Brain pericyte (primary cell): ENCODE measurements around the gene EIF4A3.
"Not testable (repeated sequence)": the region's sequence is repeated elsewhere in the genome, so short reads cannot be mapped to it uniquely, and the experiment has no call there.

Source experiments
- DNase-seq: peaks from one replicate; pipeline ENCODE4 v3.0.0-alpha.2; 2012; ENCODE audit warnings: low read depth, low spot score

EIF4A3 gene

DNA sequence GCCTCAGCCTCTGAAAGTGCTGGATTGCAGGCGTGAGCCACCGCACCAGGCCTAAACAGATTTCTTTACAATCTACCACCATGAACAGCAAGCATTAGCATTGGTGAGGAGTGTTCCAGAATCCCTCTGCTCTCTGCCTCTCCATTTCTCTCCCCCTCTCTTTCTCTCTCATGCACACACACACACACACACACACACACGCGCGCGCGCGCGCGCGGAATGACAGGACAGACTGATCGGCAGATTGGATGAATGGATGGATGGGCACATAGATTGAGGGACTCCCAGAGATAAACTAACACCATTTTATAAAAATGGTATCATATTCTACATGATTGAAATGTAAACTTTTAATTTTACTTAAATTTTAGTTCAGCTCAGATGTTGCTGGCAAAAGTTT, 26.2 kb upstream of the EIF4A3 start:
- DNase-seq, result no peak

- DNase-seq, result no peak
These were observed 24.8 kb upstream of the EIF4A3 start for GRCh38 chr17:80171681-80172080.

- no peak for DNase-seq
These were observed 23.0 kb upstream of the EIF4A3 start, which contains the start of gene CARD14 for GRCh38 chr17:80169784-80170500. TSS of gene CARD14 (plus strand) at chr17:80170030. CDS start at chr17:80181439, 11,409 bp downstream.

GRCh38 chr17:80169107-80169506, 22.2 kb upstream of the EIF4A3 start:
- DNase-seq, result no peak

DNA sequence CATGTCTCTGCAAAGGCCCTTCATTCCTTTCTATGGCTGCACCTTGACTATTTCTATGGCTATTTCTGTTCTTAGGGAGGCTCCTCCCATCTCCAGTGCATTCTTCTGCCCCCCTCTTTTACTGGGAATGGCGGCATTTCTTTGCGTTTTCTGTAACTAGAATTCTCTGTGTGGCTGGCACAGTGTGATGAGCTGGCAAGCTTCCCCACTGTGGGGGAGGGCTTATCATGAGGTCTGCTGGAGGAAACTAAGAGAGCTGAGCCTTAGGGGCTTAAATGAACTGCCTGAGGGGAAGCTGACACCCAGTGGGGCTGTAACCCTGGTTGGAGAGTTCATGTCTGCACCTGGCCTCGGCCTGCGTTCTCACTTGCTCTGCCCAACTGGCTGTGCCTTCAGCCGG, 21.4 kb upstream of the EIF4A3 start:
- DNase-seq, result no peak

DNA sequence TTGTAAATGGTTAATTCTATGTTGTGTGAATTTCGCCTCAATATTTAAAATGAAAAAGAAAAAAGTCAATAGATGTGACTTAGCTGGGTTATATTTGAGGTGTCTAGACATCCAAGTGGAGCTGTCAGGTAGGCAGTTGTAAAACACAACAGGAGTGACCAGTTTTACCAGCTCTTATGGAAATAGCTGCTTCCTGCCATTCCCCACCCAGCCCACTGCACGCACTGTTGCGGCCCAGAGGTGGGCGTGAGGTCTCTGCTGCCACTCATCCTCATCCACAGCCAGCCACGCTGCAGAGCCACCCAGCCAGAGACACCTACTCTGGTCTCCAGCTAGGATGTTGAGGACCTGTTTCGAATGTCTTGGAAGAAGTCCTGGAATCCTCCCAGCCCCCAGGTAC, 19.5 kb upstream of the EIF4A3 start:
- DNase-seq, result no peak

DNA sequence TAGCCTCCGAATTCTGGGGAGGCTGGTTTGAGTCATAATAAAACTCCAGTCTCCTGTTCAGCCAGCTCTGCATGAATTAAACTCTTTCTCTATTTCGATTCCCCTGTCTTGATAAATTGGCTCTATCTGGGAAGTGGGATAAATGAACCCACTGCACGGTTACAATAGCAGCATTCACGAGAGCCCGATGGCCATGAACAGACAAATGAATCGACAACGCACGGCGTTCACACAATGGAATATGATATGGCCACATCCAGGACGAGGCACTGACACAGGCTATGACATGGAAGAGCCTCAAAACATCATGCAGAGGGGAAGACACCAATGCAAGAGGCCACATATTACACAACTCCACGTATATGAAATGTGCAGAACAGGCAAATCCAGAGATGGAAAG, 17.3 kb upstream of the EIF4A3 start:
- DNase-seq, result no peak

- no peak for DNase-seq
These were observed 16.4 kb upstream of the EIF4A3 start for GRCh38 chr17:80163336-80163735.

- no peak for DNase-seq
These were observed 13.6 kb upstream of the EIF4A3 start for GRCh38 chr17:80160536-80160935.

DNA sequence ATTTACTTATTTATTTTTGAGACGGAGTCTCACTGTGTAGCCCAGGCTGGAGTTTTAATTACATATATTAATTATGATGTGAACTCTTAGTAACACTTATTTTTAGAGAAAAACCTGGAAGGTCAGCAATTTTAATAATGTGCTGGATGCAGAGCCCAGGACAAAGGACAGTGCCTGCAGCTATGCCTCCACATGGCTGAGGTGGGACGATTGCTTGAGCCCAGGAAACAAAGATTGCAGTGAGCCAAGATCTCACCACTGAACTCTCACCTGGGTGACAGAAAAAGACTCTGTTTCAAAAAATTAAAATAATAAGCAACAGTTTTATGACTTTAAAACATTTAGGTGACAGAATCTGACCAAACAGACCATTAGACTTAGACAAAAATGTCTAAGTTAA, 11.9 kb upstream of the EIF4A3 start:
- no peak for DNase-seq

- not testable (repeated sequence) for DNase-seq
These were observed 8.7 kb upstream of the EIF4A3 start for GRCh38 chr17:80155600-80155999.

- DNase-seq, result no peak
These were observed 7.2 kb upstream of the EIF4A3 start for GRCh38 chr17:80154166-80154565.

GRCh38 chr17:80153004-80153403, 6.1 kb upstream of the EIF4A3 start:
- DNase-seq, result no peak

- DNase-seq, result no peak
These were observed 5.3 kb upstream of the EIF4A3 start for GRCh38 chr17:80152081-80152702.

GRCh38 chr17:80151333-80151732, 4.4 kb upstream of the EIF4A3 start:
- no peak for DNase-seq

GRCh38 chr17:80146121-80147034, 550 bp downstream of the EIF4A3 start:
- DNase-seq, result no peak

GRCh38 chr17:80145076-80146075, 1.6 kb downstream of the EIF4A3 start:
- no peak for DNase-seq

DNA sequence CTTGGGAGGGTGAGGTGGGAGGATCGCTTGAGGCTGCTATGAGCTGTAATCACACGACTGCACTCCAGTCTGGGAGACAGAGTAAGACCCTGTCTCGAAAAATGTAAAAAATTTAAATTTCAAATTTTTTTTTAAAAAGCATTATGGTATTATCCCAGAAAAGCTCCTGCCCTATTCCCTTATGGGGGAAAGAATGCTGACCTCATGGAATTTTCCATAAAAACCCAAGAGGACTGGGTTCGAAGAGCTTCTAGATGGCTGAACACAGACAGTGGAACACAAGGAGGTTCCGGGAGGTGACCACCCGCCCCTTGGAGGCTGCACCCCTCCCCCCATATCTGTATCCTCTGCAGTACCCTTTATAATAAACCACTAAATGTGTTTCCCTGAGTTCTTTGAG, 4.0 kb downstream of the EIF4A3 start:
- DNase-seq, result no peak

DNA sequence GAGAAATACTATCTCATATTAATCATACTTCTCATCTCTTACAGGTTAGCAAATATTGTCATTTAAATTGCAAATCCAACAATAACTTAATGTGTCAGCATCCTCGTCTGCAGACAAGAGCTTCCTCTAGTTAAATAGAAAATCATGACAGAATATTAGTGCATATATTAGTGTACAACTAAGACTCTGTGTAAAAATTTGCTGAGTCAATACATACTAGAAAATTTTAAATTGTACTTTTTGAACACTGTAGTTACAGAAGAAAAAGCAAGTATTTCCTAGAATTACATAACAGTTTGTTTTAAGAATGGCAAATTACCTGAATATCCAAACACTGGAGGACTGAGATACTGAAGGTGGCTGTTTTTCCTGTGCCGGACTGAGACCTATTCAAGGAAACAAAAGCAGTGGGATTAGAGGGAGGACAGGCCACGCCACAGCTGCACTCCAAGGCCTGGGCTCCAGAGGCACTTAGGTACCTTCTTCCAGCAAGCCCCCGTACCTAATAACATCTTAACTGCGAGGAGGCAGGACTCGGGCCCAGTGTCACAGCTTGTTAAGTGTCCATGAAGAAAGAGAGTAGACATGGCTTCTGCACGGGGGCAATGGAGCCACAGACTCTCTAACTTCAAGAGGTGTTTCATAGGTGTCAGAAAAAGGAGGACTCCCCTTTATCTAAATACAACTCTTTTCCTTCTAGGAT, 5.3 kb downstream of the EIF4A3 start:
- DNase-seq, result no peak

GRCh38 chr17:80138856-80139426, 8.0 kb downstream of the EIF4A3 start:
- no peak for DNase-seq
